H1 (cell line): ENCODE measurements around the gene ORC2. TPM values are rescaled to one million over a fixed set of nuclear protein-coding genes. Genes with fewer than 3 reads are reported as not detected.

ENCODE experiments used
- CTCF ChIA-PET: fragments of 300-600 bp; sonication (Branson Sonifier 250); formaldehyde crosslinking; loops from one replicate; lab custom pipeline; 2021; ENCODE audit not compliant: partially characterized antibody; lab: Charles Lee
- POLR2A ChIA-PET: fragments of 300-600 bp; sonication (Branson Sonifier 250); formaldehyde crosslinking; loops from one replicate; lab custom pipeline; 2021; ENCODE audit warnings: inconsistent platforms; ENCODE audit not compliant: partially characterized antibody; lab: Charles Lee
- DNase-seq, 2 experiments: peaks; one replicate each; pipeline versions ENCODE4 v3.0.0 to v3.0.0-alpha.2; 2010 to 2022; ENCODE audit warnings: low spot score in 2 of 2, low read depth in 1 of 2, mixed read lengths in 1 of 2
- FAIRE-seq: peaks from 2 replicates; lab custom pipeline; 2011; peaks lifted over from hg19 to GRCh38; lab: Jason Lieb, UNC
- H2AFZ ChIP-seq: 2 replicates; pipeline ENCODE4 v1.8.1; 2012; ENCODE audit warnings: low read length, inconsistent platforms
- H2AK5ac ChIP-seq: 2 replicates; pipeline ENCODE4 v1.6.1; 2013; ENCODE audit warnings: low read depth, low read length
- H2BK120ac ChIP-seq: replicated peaks from 2 replicates; pipeline ENCODE3; 2013; ENCODE audit warnings: low read depth, low read length, inconsistent platforms
- H2BK12ac ChIP-seq: 2 replicates; pipeline ENCODE4 v1.6.1; 2013; ENCODE audit warnings: low read depth, low read length
- H2BK15ac ChIP-seq: 2 replicates; pipeline ENCODE4 v1.6.1; 2013; ENCODE audit warnings: low read length
- H2BK20ac ChIP-seq: 2 replicates; pipeline ENCODE4 v1.6.1; 2013; ENCODE audit warnings: low read length
- H2BK5ac ChIP-seq: 2 replicates; pipeline ENCODE4 v1.6.1; 2013; ENCODE audit warnings: low read depth, low read length
- H3K14ac ChIP-seq: 2 replicates; pipeline ENCODE4 v1.6.1; 2013; ENCODE audit warnings: inconsistent platforms; ENCODE audit not compliant: insufficient read length
- H3K18ac ChIP-seq: 2 replicates; pipeline ENCODE4 v1.6.1; 2013; ENCODE audit warnings: low read length; ENCODE audit errors: extremely low read depth
- H3K23ac ChIP-seq: 2 replicates; pipeline ENCODE4 v1.6.1; 2013; ENCODE audit warnings: inconsistent platforms; ENCODE audit not compliant: insufficient read length
- H3K23me2 ChIP-seq: 2 replicates; pipeline ENCODE4 v1.6.1; 2013; ENCODE audit warnings: low read depth, low read length
- H3K27ac ChIP-seq: 2 replicates; pipeline ENCODE4 v1.6.1; 2011; ENCODE audit warnings: low read depth, low read length, inconsistent platforms
- H3K27me3 ChIP-seq, 4 experiments: replicated peaks in 1 of 4; 1 replicate in 1 of 4; 2 replicates in 3 of 4; pipeline versions ENCODE4 v1.6.1 to v1.8.1; 2011 to 2013; ENCODE audit warnings: low read length in 3 of 4, mild to moderate bottlenecking in 3 of 4, inconsistent platforms in 2 of 4, mixed read lengths in 2 of 4, moderate library complexity in 1 of 4; ENCODE audit not compliant: control insufficient read depth in 3 of 4, insufficient read depth in 3 of 4; ENCODE audit errors: extremely low read depth in 1 of 4
- H3K36me3 ChIP-seq, 4 experiments: 2 replicates each; pipeline versions ENCODE4 v1.6.1 to v1.8.1; 2011 to 2013; ENCODE audit warnings: mild to moderate bottlenecking in 4 of 4, low read length in 3 of 4, moderate library complexity in 2 of 4, control low read depth in 1 of 4, inconsistent platforms in 1 of 4; ENCODE audit not compliant: insufficient read depth in 4 of 4, control insufficient read depth in 2 of 4
- H3K4ac ChIP-seq: replicated peaks from 2 replicates; pipeline ENCODE3; 2013; ENCODE audit warnings: low read length, low read depth, mixed read lengths, inconsistent platforms; ENCODE audit not compliant: insufficient read length
- H3K4me1 ChIP-seq, 4 experiments: replicated peaks in 1 of 4; 1 replicate in 1 of 4; 2 replicates in 3 of 4; pipeline versions ENCODE4 v1.6.1 to v1.8.1; 2011 to 2013; ENCODE audit warnings: low read length in 3 of 4, inconsistent platforms in 2 of 4, mixed read lengths in 1 of 4; ENCODE audit not compliant: insufficient read depth in 4 of 4, control insufficient read depth in 3 of 4
- H3K4me2 ChIP-seq, 2 experiments: 2 replicates each; pipeline versions ENCODE4 v1.6.1 to v1.8.1; 2011 to 2013; ENCODE audit warnings: low read depth in 2 of 2, low read length in 2 of 2, control low read depth in 1 of 2, inconsistent platforms in 1 of 2, mild to moderate bottlenecking in 1 of 2; ENCODE audit not compliant: insufficient read depth in 1 of 2
- H3K4me3 ChIP-seq, 4 experiments: fragments of 200-600, 300-600 bp in 1 of 4; sonication (generic), shearing (Covaris generic), sonication (Bioruptor Twin) in 1 of 4; 2 replicates each; pipeline versions ENCODE4 v1.5.1 to v1.8.1; 2011 to 2016; ENCODE audit warnings: low read length in 4 of 4, low read depth in 3 of 4, control low read depth in 2 of 4, inconsistent platforms in 2 of 4, mild to moderate bottlenecking in 2 of 4, mixed read lengths in 1 of 4, moderate library complexity in 1 of 4; ENCODE audit not compliant: insufficient read depth in 2 of 4; ENCODE audit errors: extremely low read depth in 1 of 4
- H3K56ac ChIP-seq: replicated peaks from 2 replicates; pipeline ENCODE3; 2013; ENCODE audit warnings: low read depth, mild to moderate bottlenecking, mixed read lengths, low read length, inconsistent platforms; ENCODE audit not compliant: insufficient read length
- H3K79me1 ChIP-seq: 2 replicates; pipeline ENCODE4 v1.6.1; 2013; ENCODE audit warnings: low read depth, low read length, control low read depth
- H3K79me2 ChIP-seq, 2 experiments: 2 replicates each; pipeline versions ENCODE4 v1.6.1 to v1.8.1; 2012 to 2013; ENCODE audit warnings: low read length in 2 of 2, mild to moderate bottlenecking in 2 of 2, inconsistent platforms in 1 of 2; ENCODE audit not compliant: insufficient read depth in 2 of 2, control insufficient read depth in 1 of 2
- H3K9ac ChIP-seq, 4 experiments: replicated peaks in 1 of 4; 1 replicate in 1 of 4; 2 replicates in 3 of 4; pipeline versions ENCODE4 v1.6.1 to v1.8.1; 2011 to 2013; ENCODE audit warnings: low read depth in 3 of 4, low read length in 3 of 4, control low read depth in 2 of 4, mild to moderate bottlenecking in 2 of 4, moderate library complexity in 2 of 4, inconsistent platforms in 1 of 4; ENCODE audit errors: extremely low read depth in 1 of 4
- H3K9me3 ChIP-seq, 2 experiments: 2 replicates each; pipeline versions ENCODE4 v1.6.1 to v1.8.1; 2012 to 2013; ENCODE audit warnings: mild to moderate bottlenecking in 2 of 2, moderate library complexity in 2 of 2, control low read depth in 1 of 2, inconsistent platforms in 1 of 2, low read depth in 1 of 2, low read length in 1 of 2, mixed read lengths in 1 of 2; ENCODE audit not compliant: insufficient read depth in 2 of 2
- H4K20me1 ChIP-seq, 2 experiments: replicated peaks in 1 of 2; 2 replicates each; pipeline versions ENCODE3 to v1.8.1; 2011 to 2013; ENCODE audit warnings: inconsistent platforms in 2 of 2, low read length in 2 of 2, mild to moderate bottlenecking in 1 of 2; ENCODE audit not compliant: insufficient read depth in 2 of 2, control insufficient read depth in 1 of 2
- H4K5ac ChIP-seq: 2 replicates; pipeline ENCODE4 v1.6.1; 2013; ENCODE audit warnings: low read length, low read depth, mixed read lengths, inconsistent platforms; ENCODE audit not compliant: insufficient read length
- H4K8ac ChIP-seq: 2 replicates; pipeline ENCODE4 v1.8.0; 2013; ENCODE audit warnings: mild to moderate bottlenecking, moderate library complexity, low read length, inconsistent platforms; ENCODE audit not compliant: insufficient read depth; ENCODE audit errors: extremely low read depth
- H4K91ac ChIP-seq: replicated peaks from 2 replicates; pipeline ENCODE3; 2013; ENCODE audit warnings: low read length, mixed read lengths, inconsistent platforms; ENCODE audit not compliant: insufficient read length
- ASH2L ChIP-seq: fragments of 200-600, 300-600 bp; sonication (generic); IDR thresholded peaks from one replicate; pipeline ENCODE4 v1.7.1; 2017; ENCODE audit warnings: low read length
- CHD1 ChIP-seq: IDR thresholded peaks from 2 replicates; pipeline ENCODE4 v1.6.1; 2012; ENCODE audit warnings: low read depth, low read length, improper control_type of control experiment
- CREB1 ChIP-seq: IDR thresholded peaks from 2 replicates; pipeline ENCODE4 v1.6.1; 2012; ENCODE audit warnings: inconsistent platforms
- RBBP5 ChIP-seq: IDR thresholded peaks from 2 replicates; pipeline ENCODE4 v1.7.1; 2012; ENCODE audit warnings: low read depth, mild to moderate bottlenecking, inconsistent platforms, low read length, moderate library complexity, borderline replicate concordance
- RFX5 ChIP-seq: IDR thresholded peaks from 2 replicates; pipeline ENCODE4 v1.6.1; 2011; ENCODE audit warnings: low read depth, low read length, improper control_type of control experiment, borderline replicate concordance
- SAP30 ChIP-seq: fragments of 300-600 bp; sonication (generic); IDR thresholded peaks from 2 replicates; pipeline ENCODE4 v1.7.1; 2012; ENCODE audit warnings: low read length, moderate library complexity, mild to moderate bottlenecking, inconsistent platforms; ENCODE audit not compliant: insufficient read depth, insufficient replicate concordance
- SP1 ChIP-seq: IDR thresholded peaks from 2 replicates; pipeline ENCODE4 v1.6.1; 2011; ENCODE audit warnings: low read depth, low read length
- WGBS, 2 experiments: shearing (Covaris generic) in 1 of 2; methylation state at CpG; one replicate each; pipeline versions ENCODE4 v1.1.6 to v1.1.7; 2013 to 2015; ENCODE audit warnings: low lambda C conversion rate in 2 of 2, mixed read lengths in 2 of 2, inconsistent platforms in 1 of 2, low coverage in 1 of 2, missing lambda C conversion rate in 1 of 2; ENCODE audit not compliant: insufficient replicate concordance in 2 of 2, insufficient coverage in 1 of 2, insufficient read length in 1 of 2; ENCODE audit errors: extremely low coverage in 1 of 2, missing lambda C conversion rate in 1 of 2; 5-methylcytosine and 5-hydroxymethylcytosine counted together
- long read RNA-seq, 2 experiments: library from RNA in 1 of 2; library from capped mRNA in 1 of 2; stranded (forward); transcript quantifications; one replicate each; pipeline ENCODE4 v2.0.0, GENCODE V29; 2021; ENCODE audit warnings: inconsistent platforms in 1 of 2
- polyA minus RNA-seq, 3 experiments: library from RNA; depleted of rRNA, polyadenylated mRNA; stranded (reverse); fragments of >200 nt; gene quantifications; 1 replicate in 2 of 3; 2 replicates in 1 of 3; pipeline ENCODE4 v1.2.3, GENCODE V29; 2011
- polyA plus RNA-seq, 7 experiments: library from polyadenylated mRNA; depleted of rRNA in 3 of 7; stranded (reverse) in 5 of 7; unstranded in 2 of 7; fragments of >200 nt in 5 of 7; fragments of 200-250 nt in 2 of 7; gene quantifications; 1 replicate in 5 of 7; 2 replicates in 1 of 7; 4 replicates in 1 of 7; pipeline versions ENCODE4 v1.2.1 to v1.2.3, GENCODE V29; 2011 to 2013; ENCODE audit warnings: missing spikeins in 2 of 7, mixed read lengths in 2 of 7
- total RNA-seq: library from RNA; stranded (reverse); fragmentation: NEBNext Ultra II Directional; extraction: Animal tissue kit (Norgen Biotek cat#: 25700); gene quantifications from 2 replicates; pipeline ENCODE4 v1.2.1, GENCODE V29; 2021
- TF ChIP-seq, protein P1 (sequence below): IDR thresholded peaks from 2 replicates; pipeline ENCODE4 v1.6.1; 2012; ENCODE audit warnings: inconsistent platforms

The ORC2 gene
- total RNA-seq (82.3 and 89.8 TPM in 2 replicates), polyA plus RNA-seq (2011; rRNA removed) (4.8 and 7.1 TPM in 2 replicates), polyA minus RNA-seq (2011; rRNA and poly(A)+ RNA removed) (8.8 and 13.5 TPM in 2 replicates)
- 7.9 TPM for polyA plus RNA-seq (2011; cell fraction: cytosol; rRNA removed)
- polyA plus RNA-seq (2011; cell fraction: nucleus; rRNA removed) = 5.1 TPM
- polyA plus RNA-seq (2012, experiment 1 of 2) = 19.5 to 37.7 TPM (median 21.2 TPM) in 4 replicates
- polyA plus RNA-seq (2012, experiment 2 of 2) = 3.6 TPM
- polyA plus RNA-seq (2013, experiment 1 of 2) = 24.4 TPM
- polyA plus RNA-seq (2013, experiment 2 of 2) = 24.5 TPM
- polyA minus RNA-seq (2011; cell fraction: cytosol; rRNA and poly(A)+ RNA removed) = 14.1 TPM
- polyA minus RNA-seq (2011; cell fraction: nucleus; rRNA and poly(A)+ RNA removed) = 16.4 TPM
- long read RNA-seq, experiment 1, full-length matches to known transcripts = 9 of 56 reads
- long read RNA-seq, experiment 1, partial matches to known transcripts = 34 of 56 reads
- long read RNA-seq, experiment 1, other reads (novel, unspliced or antisense) = 13 of 56 reads
- long read RNA-seq, experiment 2, full-length matches to known transcripts = 24 of 44 reads
- long read RNA-seq, experiment 2, partial matches to known transcripts = 2 of 44 reads
- long read RNA-seq, experiment 2, other reads (novel, unspliced or antisense) = 18 of 44 reads

DNA sequence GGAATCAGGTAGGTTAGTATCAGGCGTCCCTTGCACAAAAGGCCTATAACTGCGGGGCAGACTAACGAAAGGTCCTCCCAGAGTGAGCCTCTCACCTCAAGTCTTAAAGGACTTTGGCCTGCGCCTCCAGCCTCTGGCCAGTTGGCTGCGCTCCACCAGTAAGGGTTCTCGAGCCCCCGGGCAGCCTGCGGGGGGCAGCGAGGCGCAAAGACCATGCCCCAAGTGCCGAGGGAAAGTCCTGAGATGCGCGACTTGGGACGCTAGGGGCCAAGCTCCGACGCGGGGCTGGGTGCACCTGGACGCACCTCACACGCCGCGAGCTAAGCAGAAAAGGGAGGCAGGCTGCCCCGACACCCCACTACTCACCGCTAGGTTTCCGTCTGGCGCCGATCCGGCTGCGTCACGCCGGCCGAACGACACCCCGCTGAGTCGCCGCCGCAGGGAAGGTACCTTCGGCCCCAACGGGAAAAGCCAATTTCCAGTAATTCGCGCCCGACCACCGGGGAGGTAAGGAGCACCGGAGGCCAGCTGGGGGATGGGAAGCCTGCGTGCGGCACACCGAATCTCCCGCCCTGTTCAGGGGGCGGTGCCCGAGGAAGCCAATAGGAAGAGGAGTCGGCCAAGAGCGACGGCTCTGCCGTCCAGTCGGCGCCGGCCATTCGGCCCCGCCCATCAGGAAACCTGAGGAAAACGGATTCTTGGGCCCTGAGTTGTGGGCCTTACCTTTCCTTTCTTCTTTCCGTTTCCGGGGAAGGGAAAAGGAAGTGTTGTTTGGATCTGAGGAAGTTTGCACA lies at the start of gene ORC2:
ORC2 (minus strand) TSS at position 537 of the 794 bp plus-strand sequence. CDS start 5,537 bp downstream, outside the sequence.
- H3K4ac ChIP-seq = no peak within 1 kb of the TSS
- H3K9me3 ChIP-seq = no peaks in the 10 kb centered on the region
- H3K79me1 ChIP-seq = no peaks in the 10 kb centered on the region
- H3K18ac ChIP-seq = peak within 1 kb of the TSS; percentile 96
- CTCF ChIA-PET = interaction anchor here (0.6 to 6.3 kb wide), 44 partner anchors 8 to 335 kb away, joined by 3 to 102 read pairs (median 3); partner anchors contain the start of genes CFLAR, HYCC2 and NDUFB3
- H3K4me3 ChIP-seq = peak within 1 kb of the TSS; percentile 79 to 95 (median 90)
- H3K14ac ChIP-seq = no peak within 1 kb of the TSS
- H2BK15ac ChIP-seq = peak within 1 kb of the TSS; percentile 46; the same call in 1 of the 2 replicates
- no peak within 1 kb of the TSS for H2BK120ac ChIP-seq
- peak within 1 kb of the TSS; percentile 90 for H3K27ac ChIP-seq
- H3K23me2 ChIP-seq = peaks cover 2% of the 10 kb centered on the region
- peak; percentile 94 to 97 for DNase-seq
- no peak within 1 kb of the TSS for H2BK20ac ChIP-seq
- peak within 1 kb of the TSS; percentile 86 for H4K91ac ChIP-seq
- no peak within 1 kb of the TSS for H3K23ac ChIP-seq
- H3K4me1 ChIP-seq = peaks cover 0 to 6% (median 3%) of the 10 kb centered on the region in 4 experiments; a peak in 4 of 7 replicates
- H4K8ac ChIP-seq = peak within 1 kb of the TSS; percentile 93; the same call in 1 of the 2 replicates
- H3K9ac ChIP-seq = peak within 1 kb of the TSS; percentile 88 to 96 (median 94)
- peaks cover 8 to 55% of the 10 kb centered on the region in 2 experiments for H3K79me2 ChIP-seq
- peaks cover 0 to 10% (median 5%) of the 10 kb centered on the region in 4 experiments; a peak in 6 of 8 replicates for H3K36me3 ChIP-seq
- FAIRE-seq = peak; percentile 57
- H2AFZ ChIP-seq = peak within 1 kb of the TSS; percentile 82
- H4K20me1 ChIP-seq = peaks cover 2% of the 10 kb centered on the region in 2 experiments
- 2% methylated on average over 41 of the region's 61 CpGs; no CpG with 5 or more reads in 1 of the 2 experiments for WGBS, 2 experiments
- no peaks in the 10 kb centered on the region for H3K27me3 ChIP-seq
- H4K5ac ChIP-seq = peak within 1 kb of the TSS; percentile 92
- no peak within 1 kb of the TSS; the same call in 1 of the 2 replicates for H2BK12ac ChIP-seq
- peak within 1 kb of the TSS; percentile 94 for H2BK5ac ChIP-seq
- peak within 1 kb of the TSS; percentile 67 to 91 for H3K4me2 ChIP-seq
- H2AK5ac ChIP-seq = no peak within 1 kb of the TSS
- H3K56ac ChIP-seq = peak within 1 kb of the TSS; percentile 83
- POLR2A ChIA-PET = interaction anchor here (0.8 to 5.3 kb wide), 27 partner anchors 8 to 488 kb away, joined by 3 to 32 read pairs (median 4); partner anchors contain the start of genes AOX1, CASP10, CFLAR and NDUFB3
- TF ChIP-seq CHD1 (no peak), RBBP5 (peak; percentile 97), SAP30 (no peak), RFX5 (no peak), SP1 (peak; percentile 99), CREB1 (peak; percentile 80; the same call in 1 of the 2 replicates), ASH2L (peak; percentile 89)
- TF ChIP-seq, protein P1, sequence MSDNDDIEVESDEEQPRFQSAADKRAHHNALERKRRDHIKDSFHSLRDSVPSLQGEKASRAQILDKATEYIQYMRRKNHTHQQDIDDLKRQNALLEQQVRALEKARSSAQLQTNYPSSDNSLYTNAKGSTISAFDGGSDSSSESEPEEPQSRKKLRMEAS = peak; percentile 67
